Aorta (tissue), 5 donors: ENCODE measurements around the gene CYP2D6. TPM values are rescaled to one million over a fixed set of nuclear protein-coding genes. Genes with fewer than 3 reads are reported as not detected.
"Not testable (repeated sequence)": the region's sequence is repeated elsewhere in the genome, so short reads cannot be mapped to it uniquely, and the experiment has no call there.

ENCODE experiments used
- ATAC-seq: fragments of 200-7000 bp; cut with Tn5 transposase; one replicate; pipeline ENCODE4 v1.9.1; 2022; ENCODE audit warnings: moderate library complexity; ENCODE audit not compliant: low FRiP score
- DNase-seq, 2 donors: peaks; one replicate each; pipeline ENCODE4 v3.0.0-alpha.2; 2020
- H3K27ac ChIP-seq, 2 donors: one replicate each; pipeline ENCODE4 v1.5.1; 2013; ENCODE audit warnings: low read length in 2 of 2, mild to moderate bottlenecking in 2 of 2, moderate library complexity in 2 of 2, control low read depth in 1 of 2, inconsistent platforms in 1 of 2, low read depth in 1 of 2
- H3K27me3 ChIP-seq, 2 donors: one replicate each; pipeline ENCODE4 v1.6.1; 2013; ENCODE audit warnings: control low read depth in 1 of 2, low read length in 1 of 2, mild to moderate bottlenecking in 1 of 2, moderate library complexity in 1 of 2; ENCODE audit not compliant: insufficient read depth in 2 of 2, control insufficient read depth in 1 of 2
- H3K36me3 ChIP-seq, 2 donors: one replicate each; pipeline ENCODE4 v1.6.1; 2013; ENCODE audit warnings: control low read depth in 1 of 2, low read length in 1 of 2, mild to moderate bottlenecking in 1 of 2; ENCODE audit not compliant: insufficient read depth in 2 of 2, control insufficient read depth in 1 of 2
- H3K4me1 ChIP-seq, 2 donors: one replicate each; pipeline ENCODE4 v1.6.1; 2013; ENCODE audit warnings: low read length in 2 of 2, control low read depth in 1 of 2, mild to moderate bottlenecking in 1 of 2, moderate library complexity in 1 of 2; ENCODE audit not compliant: insufficient read depth in 2 of 2, control insufficient read depth in 1 of 2
- H3K4me3 ChIP-seq, 2 donors: one replicate each; pipeline ENCODE4 v1.5.1; 2013; ENCODE audit warnings: low read length in 2 of 2, control low read depth in 1 of 2, mild to moderate bottlenecking in 1 of 2
- H3K9me3 ChIP-seq: one replicate; pipeline ENCODE4 v1.6.1; 2013; ENCODE audit warnings: mild to moderate bottlenecking, low read length; ENCODE audit not compliant: control insufficient read depth
- WGBS, 2 donors: extraction: QIAGEN DNeasy Blood & Tissue Kit; methylation state at CpG; one replicate each; pipeline ENCODE4 v1.1.7; 2013; 5-methylcytosine and 5-hydroxymethylcytosine counted together
- intact Hi-C, 2 donors: fragments of 100-400 bp; cut with DNase I; formaldehyde crosslinking; loops; one replicate each; pipeline versions ENCODE4 v1.14.2 to v1.15.0; 2022
- polyA plus RNA-seq, 2 donors: library from polyadenylated mRNA; stranded (reverse); fragments of 200-250 nt; gene quantifications; one replicate each; pipeline ENCODE4 v1.2.3, GENCODE V29; 2013
- total RNA-seq, 2 donors: library from RNA; stranded (reverse); fragmentation: NEBNext Ultra II Directional; extraction: Animal tissue kit (Norgen Biotek cat#: 25700); gene quantifications; one replicate each; pipeline ENCODE4 v1.2.1, GENCODE V29; 2021
- donor health status: healthy with polysubstance abuse.
- donor health status: Bipolar disorder and iron deficiency.
- donor health status: DM: no; HTN: no; CAD: no.
- donor health status: DM: no; HTN: no; CAD: no.
- donor health status: DM: yes; HTN: yes; CAD: no.

The CYP2D6 gene
- total and polyA plus RNA-seq, 4 donors, result 1.0 to 3.8 (median 1.5) TPM

DNA sequence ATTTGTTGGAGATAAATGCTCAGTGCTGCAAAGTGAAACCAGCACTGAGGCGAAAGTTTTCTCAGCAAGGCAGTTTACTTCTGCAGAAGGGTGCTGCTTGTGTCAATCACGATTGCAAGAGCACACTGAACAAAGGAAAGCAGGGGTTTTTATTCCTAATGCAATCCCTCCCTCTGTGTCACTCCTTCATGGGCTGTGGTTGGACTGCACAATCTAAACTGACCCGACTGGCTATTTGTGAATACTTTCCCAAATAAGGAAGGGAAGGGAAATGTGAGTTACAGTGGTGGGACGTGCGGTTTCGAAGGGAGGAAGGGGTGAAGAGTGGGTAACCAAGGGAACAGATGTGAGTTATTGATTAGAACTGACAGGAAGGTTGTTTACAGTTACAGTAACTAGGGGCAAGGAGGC lies 15.2 kb downstream of the CYP2D6 start:
- H3K36me3 ChIP-seq, H3K27ac ChIP-seq, H3K27me3 ChIP-seq, DNase-seq, intact Hi-C loops, ATAC-seq, H3K9me3 ChIP-seq, H3K4me1 ChIP-seq, H3K4me3 ChIP-seq: not testable (repeated sequence)
- 86 to 94% methylated on average over 6 of the region's 6 CpGs for WGBS, 2 donors

DNA sequence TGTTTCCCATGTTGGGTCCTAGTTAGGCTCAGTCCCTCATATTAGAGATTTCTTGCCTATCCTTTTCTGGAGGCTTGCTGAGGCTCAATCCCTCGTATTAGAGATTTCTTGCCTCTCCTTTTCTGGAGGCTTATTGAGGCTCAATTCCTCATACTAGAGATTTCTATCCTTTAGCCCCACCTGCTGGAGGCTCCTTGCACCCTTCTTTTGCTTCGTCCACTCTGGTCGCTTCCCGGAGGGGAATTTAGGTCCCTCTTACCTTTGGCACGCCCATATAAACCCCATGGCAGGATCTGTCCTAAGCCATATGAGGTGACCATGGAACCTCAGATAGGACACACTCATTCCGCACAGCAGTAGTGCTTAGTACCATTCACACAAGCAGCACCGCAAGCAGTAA lies 15.9 kb downstream of the CYP2D6 start:
- Histone ChIP-seq H3K27me3 (no peaks in the 10 kb centered on the region), H3K4me1 (no peaks in the 10 kb centered on the region), H3K36me3 (no peaks in the 10 kb centered on the region), H3K9me3 (no peaks in the 10 kb centered on the region), H3K27ac (no peak overlapping the region), H3K4me3 (no peak overlapping the region)
- DNase-seq, result no peak
- no peak for ATAC-seq
- 87 to 95% methylated on average over 7 of the region's 7 CpGs for WGBS, 2 donors
- intact Hi-C loops, result no loop called here

- ATAC-seq, H3K4me3 ChIP-seq, H3K4me1 ChIP-seq, intact Hi-C loops, H3K27ac ChIP-seq, DNase-seq, H3K9me3 ChIP-seq, H3K36me3 ChIP-seq, H3K27me3 ChIP-seq: not testable (repeated sequence)
- 16 to 22% methylated on average over 4 of the region's 4 CpGs for WGBS, 2 donors
These were observed 17.8 kb downstream of the CYP2D6 start for GRCh38 chr22:42112793-42113192.

DNA sequence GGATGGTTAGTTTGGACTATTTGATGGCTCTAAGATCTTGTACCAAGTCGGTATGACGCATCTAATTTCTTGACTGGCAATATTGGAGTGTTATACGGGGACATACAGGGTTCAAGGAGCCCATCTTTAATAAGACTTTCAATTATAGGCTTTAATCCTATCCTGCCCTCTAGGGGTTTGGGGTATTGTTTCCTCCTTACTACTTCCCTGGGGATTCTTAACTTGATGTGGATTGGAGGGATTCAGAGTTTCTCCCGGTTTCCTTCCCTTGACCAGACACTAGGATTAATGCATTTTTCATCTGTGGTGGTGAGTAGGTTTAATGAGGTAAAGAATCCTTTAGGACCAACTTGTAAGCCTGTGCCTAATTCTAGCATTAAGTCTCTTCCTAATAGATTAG lies 18.8 kb downstream of the CYP2D6 start:
- 67 to 88% methylated on average over 4 of the region's 4 CpGs for WGBS, 2 donors
- intact Hi-C loops, result no loop called here
- no peak for DNase-seq

DNA sequence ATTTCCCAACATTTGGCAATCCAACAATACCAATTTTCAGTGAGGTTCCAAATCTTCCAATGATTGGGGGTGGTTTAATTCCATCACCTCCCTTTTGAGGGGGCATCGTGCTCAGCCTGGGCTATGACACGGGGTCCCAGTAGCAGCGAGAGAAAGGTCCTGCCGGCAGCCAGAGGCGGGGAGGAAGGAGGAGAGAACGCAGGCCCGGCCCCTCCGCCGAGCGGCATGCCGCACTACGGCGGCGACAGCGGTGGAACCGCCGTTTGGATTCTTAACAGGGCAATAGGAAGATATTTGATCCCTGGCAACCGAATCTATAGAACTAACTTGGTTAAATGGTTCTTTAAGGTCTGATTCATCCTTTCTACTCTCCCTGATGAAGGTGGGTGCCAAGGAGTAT lies 21.8 kb downstream of the CYP2D6 start:
- Histone ChIP-seq H3K9me3 (no peaks in the 10 kb centered on the region), H3K27ac (no peak overlapping the region), H3K4me3 (no peak overlapping the region), H3K27me3 (no peaks in the 10 kb centered on the region), H3K4me1 (no peaks in the 10 kb centered on the region), H3K36me3 (no peaks in the 10 kb centered on the region)
- intact Hi-C loops, result no loop called here
- no peak for ATAC-seq
- WGBS, 2 donors, result 70 to 73% methylated on average over 18 of the region's 18 CpGs
- DNase-seq, result no peak

More for the DNA sequence above, 18.8 kb downstream of the CYP2D6 start:
- H3K4me3 ChIP-seq, result no peak overlapping the region
- H3K4me1 ChIP-seq, result no peaks in the 10 kb centered on the region
- no peaks in the 10 kb centered on the region for H3K27me3 ChIP-seq
- ATAC-seq, result no peak
- H3K9me3 ChIP-seq, result no peaks in the 10 kb centered on the region
- H3K27ac ChIP-seq, result no peak overlapping the region
- H3K36me3 ChIP-seq, result no peaks in the 10 kb centered on the region

DNA sequence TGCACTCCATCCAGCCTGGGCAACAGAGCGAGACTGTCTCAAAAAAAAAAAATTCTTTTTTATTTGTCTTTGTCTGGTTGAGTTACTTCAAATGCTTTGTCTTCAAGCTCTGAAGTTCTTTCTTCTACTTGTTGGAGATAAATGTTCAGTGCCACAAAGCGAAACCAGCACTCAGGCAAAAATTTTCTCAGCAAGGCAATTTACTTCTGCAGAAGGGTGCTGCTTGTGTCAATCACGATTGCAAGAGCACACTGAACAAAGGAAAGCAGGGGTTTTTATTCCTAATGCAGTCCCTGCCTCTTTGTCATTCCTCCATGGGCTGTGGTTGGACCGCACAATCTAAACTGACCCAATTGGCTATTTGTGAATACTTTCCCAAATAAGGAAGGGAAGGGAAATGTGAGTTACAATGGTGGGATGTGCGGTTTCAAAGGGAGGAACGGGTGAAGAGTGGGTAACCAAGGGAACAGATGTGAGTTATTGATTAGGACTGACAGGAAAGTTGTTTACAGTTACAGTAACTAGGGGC lies 26.2 kb downstream of the CYP2D6 start:
- H3K27ac ChIP-seq, H3K4me1 ChIP-seq, ATAC-seq, H3K4me3 ChIP-seq, H3K9me3 ChIP-seq, H3K36me3 ChIP-seq, H3K27me3 ChIP-seq, DNase-seq, intact Hi-C loops: not testable (repeated sequence)
- WGBS, 2 donors, result 97% methylated on average over 6 of the region's 6 CpGs

- no peak for ATAC-seq
- intact Hi-C loops, result no loop called here
- Histone ChIP-seq H3K27ac (no peak overlapping the region), H3K4me3 (no peak overlapping the region), H3K36me3 (no peaks in the 10 kb centered on the region), H3K27me3 (no peaks in the 10 kb centered on the region), H3K4me1 (no peaks in the 10 kb centered on the region), H3K9me3 (peaks cover 3% of the 10 kb centered on the region)
- no peak for DNase-seq
- 97 to 98% methylated on average over 3 of the region's 3 CpGs for WGBS, 2 donors
These were observed 29.4 kb downstream of the CYP2D6 start for GRCh38 chr22:42101199-42101598.

DNA sequence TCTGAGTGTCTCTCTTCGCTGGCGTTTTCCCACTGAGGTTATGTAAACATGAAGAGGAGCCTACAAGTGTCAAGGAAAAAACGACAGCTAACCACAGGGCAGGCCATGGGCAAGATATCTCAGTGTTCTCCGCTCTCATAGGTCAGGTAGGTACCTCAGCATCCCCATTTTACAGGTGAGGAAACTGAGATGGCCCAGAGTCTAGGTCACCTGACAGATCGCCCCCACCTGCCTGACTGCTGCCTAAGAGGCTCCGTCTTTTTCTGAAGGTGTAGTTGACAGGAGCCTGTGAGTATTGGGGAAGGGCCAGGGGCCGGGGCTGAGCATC lies 39.2 kb downstream of the CYP2D6 start:
- H3K4me3 ChIP-seq, result peak overlapping the region; percentile 28 to 31
- no peaks in the 10 kb centered on the region for H3K9me3 ChIP-seq
- no peak for ATAC-seq
- H3K36me3 ChIP-seq, result no peaks in the 10 kb centered on the region
- DNase-seq, result no peak
- H3K4me1 ChIP-seq, result peaks cover 0 to 3% of the 10 kb centered on the region in 2 donors
- intact Hi-C loops, result loop anchor here (2.0 to 10.0 kb wide), 3 partner anchors 183 to 346 kb away; partner anchors contain the start of gene TCF20 (in 1 of the 2)
- no peak overlapping the region for H3K27ac ChIP-seq
- WGBS, 2 donors, result 31 to 34% methylated on average over 7 of the region's 7 CpGs
- no peaks in the 10 kb centered on the region for H3K27me3 ChIP-seq

DNA sequence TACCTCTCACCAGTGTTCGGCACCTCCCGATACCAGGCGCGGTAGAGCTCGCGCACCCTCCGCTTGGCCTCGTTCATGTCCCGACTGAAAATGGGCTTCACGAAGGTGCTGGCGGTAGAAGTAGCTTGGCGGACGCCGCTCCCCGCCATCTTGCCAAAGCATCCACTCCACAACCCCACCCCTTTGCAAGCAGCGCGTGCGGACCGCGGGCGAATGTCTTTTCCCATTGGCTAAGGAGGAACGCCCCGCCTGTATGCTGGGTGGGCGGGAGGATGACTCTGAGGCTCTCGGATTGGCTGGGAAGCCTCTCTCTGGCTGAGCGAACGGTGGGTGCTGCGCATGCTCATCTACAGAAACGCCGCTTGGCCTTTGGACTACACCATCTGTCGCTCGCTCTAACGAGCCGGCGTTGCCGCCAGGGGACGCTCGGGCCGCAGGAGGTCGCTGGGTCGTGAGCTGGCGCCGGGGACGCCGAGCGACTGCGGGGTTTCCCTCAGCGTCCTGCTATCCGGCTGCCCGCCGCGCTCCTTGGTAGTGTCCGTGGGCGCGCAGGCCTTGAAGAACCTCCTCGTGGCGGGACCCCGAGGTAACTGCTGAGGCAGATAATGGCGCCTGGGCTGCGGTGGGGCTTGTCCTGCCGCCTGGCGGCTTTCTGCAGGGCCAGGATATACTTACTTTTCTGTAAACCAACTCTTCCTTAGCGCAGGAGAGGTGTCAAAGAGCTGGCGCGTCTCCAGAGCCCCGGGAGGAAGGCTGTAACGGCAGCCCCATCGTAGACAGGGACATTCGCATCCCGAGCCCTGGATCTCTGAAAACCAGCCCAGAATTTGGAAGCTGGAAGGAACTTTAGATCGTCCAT lies 39.8 kb downstream of the CYP2D6 start, which contains the start of gene NDUFA6:
TSS of gene NDUFA6 (minus strand) at position 177 of the 859 bp plus-strand sequence. CDS start at position 149, 28 bp downstream.
- Histone ChIP-seq H3K9me3 (no peaks in the 10 kb centered on the region), H3K27me3 (no peaks in the 10 kb centered on the region), H3K36me3 (peaks cover 1 to 2% of the 10 kb centered on the region in 2 donors), H3K27ac (peak within 1 kb of the TSS; percentile 54 to 94), H3K4me1 (peaks cover 0 to 3% of the 10 kb centered on the region in 2 donors), H3K4me3 (peak within 1 kb of the TSS; percentile 74 to 90)
- ATAC-seq (peak; percentile 98), DNase-seq (peak; percentile 99)
- 0% methylated on average over 70 to 71 of the region's 71 CpGs for WGBS, 2 donors
- intact Hi-C loops, result loop anchor here (1.0 to 10.0 kb wide), 4 partner anchors 12 to 346 kb away; partner anchors contain the start of genes SMDT1 (in 1 of the 2) and TCF20 (in 1 of the 2)
